HG02938 (cell line): ENCODE measurements around the gene PTPN11.
"Not testable (repeated sequence)": the region's sequence is repeated elsewhere in the genome, so short reads cannot be mapped to it uniquely, and the experiment has no call there.

Source experiments
- ATAC-seq: cut with Tn5 transposase; IDR thresholded peaks from one replicate; pipeline ENCODE4 v1.9.1; 2021; ENCODE audit warnings: mild to moderate bottlenecking, moderate library complexity; ENCODE audit not compliant: unreplicated experiment

The PTPN11 gene

DNA sequence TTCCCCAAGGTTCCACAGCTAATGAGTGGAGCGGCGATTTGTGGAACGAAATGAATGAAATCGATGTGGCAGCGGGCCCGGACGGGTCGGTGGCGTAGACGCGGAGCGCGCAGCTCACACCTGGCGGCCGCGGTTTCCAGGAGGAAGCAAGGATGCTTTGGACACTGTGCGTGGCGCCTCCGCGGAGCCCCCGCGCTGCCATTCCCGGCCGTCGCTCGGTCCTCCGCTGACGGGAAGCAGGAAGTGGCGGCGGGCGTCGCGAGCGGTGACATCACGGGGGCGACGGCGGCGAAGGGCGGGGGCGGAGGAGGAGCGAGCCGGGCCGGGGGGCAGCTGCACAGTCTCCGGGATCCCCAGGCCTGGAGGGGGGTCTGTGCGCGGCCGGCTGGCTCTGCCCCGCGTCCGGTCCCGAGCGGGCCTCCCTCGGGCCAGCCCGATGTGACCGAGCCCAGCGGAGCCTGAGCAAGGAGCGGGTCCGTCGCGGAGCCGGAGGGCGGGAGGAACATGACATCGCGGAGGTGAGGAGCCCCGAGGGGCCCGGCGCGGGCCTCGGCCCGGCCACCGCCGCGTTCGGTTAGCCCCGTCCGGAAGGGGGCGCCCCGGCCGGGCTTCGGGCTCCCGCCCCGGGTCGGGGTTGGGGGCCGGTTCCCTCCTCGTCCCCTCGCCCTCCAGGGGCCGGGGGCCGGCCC, at the start of gene PTPN11:
Gene PTPN11 (plus strand): TSS at position 340 of the 689 bp plus-strand sequence. CDS start 165 bp downstream, at position 505.
- peak; percentile 63 for ATAC-seq

DNA sequence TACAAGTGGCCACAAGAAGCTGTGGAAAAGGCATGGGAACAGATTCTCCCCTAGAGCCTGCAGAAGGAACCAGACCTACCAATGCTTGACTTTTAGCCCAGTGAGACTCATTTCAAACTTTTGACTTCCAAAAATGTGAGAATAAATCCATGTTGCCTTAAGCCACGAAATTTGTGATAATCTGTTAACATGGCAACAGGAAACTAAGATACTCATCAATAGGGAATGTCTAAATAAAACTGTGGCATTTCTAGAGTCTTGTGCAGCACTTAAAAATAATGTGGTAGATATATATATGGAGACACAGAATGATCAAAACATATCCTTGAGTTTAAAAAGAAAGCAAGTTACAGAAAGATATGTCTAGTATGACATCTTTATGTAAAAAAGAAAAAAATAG, 48.5 kb upstream of the PTPN11 start:
- ATAC-seq, result no peak

DNA sequence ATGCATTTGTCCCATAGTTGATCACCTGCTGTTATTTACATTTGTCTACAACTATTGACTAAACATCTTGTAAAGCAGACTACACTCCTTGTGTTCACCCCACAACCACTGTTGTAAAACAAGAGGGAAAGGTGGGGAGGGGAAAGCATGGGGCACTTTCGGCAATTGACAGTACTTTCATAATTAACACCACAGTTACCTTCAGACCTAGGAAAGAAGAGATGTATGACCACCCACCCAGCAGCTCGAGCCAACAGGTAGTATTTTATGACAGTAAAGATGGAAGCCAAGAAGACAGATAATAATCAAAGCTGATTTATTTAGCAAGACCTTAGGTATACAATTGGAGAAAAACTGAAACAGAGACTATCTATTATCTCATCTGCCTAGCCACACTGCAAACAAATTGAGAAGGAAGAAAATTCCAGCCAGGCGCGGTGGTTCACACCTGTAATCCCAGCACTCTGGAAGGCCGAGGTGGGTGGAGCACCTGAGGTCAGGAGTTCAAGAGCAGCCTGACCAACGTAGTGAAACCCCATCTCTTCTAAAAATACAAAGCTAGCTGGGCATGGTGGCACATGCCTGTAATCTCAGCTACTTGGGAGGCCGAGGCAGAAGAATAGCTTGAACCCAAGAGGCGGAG, 47.8 kb upstream of the PTPN11 start:
- ATAC-seq, result no peak

DNA sequence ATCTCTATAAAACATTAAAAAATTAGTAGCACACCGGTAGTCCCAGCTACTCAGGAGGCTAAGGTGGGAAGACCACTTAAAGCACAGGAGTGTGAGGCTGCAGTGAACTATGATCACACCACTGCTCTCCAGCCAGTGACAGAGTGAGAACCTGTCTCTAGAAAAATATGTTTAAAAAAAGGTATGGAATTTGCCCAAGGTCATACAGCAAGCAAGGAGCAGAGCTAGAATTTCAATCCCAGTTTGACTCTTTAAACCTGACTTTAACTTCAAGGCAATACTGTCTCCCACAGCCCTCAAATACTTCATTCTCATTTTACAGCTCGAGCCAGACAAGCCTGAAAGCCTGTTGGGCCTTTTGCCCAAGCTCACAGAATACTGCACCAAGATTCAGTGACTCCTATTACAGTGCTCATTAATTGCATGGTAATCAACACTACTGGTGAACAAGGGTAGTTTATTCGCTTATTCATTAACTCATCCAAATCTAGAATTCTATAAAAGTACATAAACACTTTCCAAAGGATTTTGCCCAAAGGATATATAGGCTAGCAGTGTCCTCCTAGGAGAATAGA, 44.5 kb upstream of the PTPN11 start:
- ATAC-seq, result no peak

DNA sequence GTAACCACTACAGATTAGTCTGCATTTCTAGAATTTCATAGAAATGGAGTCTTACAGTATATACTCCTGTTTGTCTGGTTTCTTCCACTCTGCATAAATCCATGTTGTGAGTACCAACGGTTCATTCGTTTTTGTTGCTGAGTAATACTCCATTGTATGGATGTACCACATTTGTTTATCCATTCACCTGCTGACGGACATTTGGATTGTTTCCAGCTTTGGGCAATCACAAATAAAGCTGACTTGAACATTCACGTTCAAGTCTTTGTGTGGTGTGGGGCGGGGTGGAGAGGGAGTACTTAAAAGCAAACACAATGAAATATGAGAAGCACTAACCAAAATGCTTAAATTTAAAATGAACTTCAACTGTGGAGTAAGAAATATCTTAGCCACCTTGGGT, 43.6 kb upstream of the PTPN11 start:
- no peak for ATAC-seq

DNA sequence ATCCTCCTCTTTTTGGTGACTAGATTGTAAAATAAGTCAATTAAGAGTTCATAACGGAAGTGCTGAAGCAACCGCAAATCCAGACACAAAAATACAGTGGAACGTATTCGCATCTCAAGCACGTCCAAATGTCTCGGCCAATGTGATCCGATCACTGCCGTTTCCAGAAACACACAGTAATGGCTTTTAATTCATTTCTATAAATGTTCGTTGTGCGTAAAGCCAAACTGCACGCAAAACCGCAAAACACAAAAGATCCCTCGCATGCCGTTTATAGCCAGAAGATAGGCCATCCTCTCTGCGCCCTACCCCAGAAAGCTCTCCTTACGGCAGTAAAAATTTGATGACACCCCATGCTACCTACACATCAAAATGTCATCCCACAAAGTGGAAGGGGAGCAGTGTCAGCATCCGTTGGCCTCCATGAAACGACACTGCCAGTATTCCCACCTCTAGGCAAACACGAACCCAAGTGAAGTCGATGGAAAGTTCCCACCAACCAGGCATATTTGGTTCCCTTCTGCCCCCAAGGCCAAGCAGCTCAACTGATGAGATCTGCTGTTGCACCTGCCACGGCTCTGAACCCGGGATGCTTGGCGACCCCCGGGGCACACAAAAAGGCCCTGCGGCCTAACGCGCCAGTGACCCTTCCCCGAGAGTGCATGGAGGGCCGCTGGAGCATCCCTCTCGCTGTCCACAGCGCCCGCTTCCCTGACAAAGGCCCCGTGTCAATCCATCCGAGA, 37.9 kb upstream of the PTPN11 start:
- no peak for ATAC-seq

DNA sequence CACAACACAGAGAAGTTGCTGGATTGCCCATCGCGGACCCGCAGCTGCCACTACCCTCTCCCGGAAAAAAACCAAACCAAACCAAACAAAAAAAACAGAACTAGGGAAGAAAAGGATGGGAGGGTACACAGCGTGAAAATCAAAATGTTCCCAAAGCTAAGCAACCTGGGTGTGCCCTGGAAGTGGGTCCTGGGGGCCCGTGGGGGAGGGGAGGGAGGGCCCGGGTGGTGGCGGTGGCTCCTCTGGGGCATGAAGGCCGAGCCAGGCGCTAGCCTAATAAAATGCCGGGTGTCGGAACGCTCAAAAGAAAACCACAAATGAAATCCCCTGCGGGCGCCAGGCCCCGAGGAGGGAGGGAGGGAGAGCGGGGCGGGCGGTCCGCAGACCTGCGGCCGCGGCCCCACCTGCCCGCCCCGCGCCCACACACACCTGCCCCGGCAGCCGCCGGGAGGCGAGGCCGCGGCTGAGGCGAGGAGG, 37.3 kb upstream of the PTPN11 start:
- peak; percentile 44 for ATAC-seq

DNA sequence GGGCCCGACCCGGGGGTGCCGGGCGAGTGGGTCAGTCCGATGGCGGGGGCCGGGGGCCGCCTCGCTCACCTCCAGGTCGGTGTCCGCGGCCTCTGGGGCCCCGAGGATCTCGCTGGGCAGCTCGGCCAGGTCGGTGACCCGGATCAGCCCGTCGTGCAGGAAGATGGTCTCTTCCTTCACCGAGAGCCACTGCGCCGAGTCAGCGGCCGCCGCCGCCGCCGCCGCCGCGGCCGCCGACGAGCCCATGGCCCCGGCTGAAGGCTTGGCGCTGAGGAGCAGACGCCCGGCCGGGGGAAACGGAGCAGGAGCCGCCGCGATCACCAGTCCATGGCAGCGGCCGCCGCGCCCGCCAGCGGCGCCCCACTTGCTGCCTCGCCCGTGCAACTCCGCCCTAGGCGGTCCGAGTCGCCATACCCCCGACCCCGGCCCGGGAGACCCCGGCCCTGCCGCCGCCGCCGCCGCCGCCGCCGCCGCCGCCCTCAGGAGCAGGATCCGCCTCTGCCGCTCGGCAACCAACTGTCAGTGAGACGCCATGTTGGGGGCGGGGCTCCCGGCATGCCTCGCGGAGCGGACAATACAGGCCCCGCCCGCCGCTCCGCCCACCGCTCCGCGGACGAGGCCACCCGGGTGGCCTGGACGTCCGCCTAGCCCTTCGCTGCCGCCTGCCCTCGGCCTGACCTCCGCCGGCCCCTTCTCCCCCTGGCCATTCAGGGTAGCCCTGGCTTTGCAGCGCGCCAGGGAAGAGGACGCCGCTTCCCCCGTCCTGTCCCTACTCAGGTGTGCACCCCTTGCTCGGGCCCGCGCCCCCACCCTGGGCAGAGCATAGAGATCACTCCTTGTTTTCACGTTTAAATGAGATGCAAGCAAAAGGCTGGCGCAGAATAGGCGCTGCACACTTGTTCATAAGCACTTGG, 36.6 kb upstream of the PTPN11 start, which contains the start of gene HECTD4:
Gene HECTD4 (minus strand): TSS at position 549 of the 914 bp plus-strand sequence. CDS start 303 bp downstream, at position 246.
- ATAC-seq, result peak; percentile 88

DNA sequence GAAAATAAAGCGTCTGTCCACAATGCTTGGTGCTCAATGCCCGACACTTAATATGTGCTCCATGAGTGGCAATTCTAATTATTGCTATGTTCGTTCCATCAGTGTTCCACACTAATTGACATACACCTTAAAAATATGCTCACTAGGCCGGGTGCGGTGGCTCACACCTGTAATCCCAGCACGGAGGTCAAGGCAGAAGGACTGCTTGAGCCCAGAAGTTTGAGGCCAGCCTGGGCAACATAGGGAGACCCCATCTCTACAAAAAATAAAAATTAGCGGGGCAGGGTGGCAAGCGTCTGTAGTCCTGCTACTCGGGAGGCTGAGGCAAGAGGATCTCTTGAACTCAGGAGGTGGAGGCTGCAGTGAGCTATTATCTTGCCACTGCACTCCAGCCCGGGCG, 35.9 kb upstream of the PTPN11 start:
- no peak for ATAC-seq

DNA sequence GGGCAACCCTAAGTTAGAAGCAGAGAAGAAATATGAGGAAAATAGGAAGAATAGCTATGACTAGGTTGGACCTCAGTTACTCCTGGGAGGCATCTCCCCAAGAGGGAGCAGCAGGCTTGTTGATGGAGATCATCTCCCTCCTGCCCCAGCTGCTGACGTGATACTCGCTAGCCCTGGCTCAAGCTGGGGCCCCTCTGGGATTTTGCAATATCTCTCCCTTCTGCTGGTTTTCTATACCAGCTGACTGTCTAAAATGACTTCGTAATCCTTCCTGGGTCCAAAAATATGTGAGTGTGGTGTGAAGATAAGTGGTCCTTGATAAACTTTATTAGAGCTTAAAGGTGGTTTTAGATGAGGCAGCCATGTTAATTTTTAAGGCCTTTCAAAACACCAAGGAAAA, 32.0 kb upstream of the PTPN11 start:
- no peak for ATAC-seq

DNA sequence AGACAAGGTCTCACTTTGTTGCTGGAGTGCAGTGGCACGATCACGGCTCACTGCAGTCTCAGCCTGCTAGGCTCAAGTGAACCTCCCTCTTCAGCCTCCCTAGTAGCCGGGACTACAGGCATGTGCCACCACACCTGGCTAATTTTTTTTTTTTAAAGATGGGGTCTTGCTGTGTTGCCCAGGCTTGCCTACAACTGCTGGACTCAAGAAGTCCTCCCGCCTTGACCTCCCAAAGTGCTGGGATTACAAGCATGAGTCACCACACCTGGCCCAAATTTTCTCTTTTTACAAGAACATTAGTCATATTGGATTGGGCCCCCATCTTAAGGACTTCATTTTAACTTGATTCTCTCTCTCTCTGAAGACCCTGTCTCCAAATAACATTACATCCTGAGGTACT, 29.5 kb upstream of the PTPN11 start:
- no peak for ATAC-seq

DNA sequence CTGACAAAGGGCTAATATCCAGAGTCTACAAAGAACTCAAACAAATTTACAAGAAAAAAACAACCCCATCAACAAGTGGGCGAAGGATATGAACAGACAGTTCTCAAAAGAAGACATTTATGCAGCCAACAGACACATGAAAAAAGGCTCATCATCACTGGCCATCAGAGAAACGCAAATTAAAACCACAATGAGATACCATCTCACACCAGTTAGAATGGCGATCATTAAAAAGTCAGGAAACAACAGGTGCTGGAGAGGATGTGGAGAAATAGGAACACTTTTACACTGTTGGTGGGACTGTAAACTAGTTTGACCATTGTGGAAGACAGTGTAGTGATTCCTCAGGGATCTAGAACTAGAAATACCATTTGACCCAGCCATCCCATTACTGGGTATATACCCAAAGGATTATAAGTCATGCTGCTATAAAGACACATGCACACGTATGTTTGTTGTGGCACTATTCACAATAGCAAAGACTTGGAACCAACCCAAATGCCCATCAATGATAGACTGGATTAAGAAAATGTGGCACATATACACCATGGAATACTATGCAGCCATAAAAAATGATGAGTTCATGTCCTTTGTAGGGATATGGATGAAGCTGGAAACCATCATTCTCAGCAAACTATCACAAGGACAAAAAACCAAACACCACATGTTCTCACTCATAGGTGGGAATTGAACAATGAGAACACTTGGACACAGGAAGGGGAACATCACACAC, 28.7 kb upstream of the PTPN11 start:
- ATAC-seq, result not testable (repeated sequence)

DNA sequence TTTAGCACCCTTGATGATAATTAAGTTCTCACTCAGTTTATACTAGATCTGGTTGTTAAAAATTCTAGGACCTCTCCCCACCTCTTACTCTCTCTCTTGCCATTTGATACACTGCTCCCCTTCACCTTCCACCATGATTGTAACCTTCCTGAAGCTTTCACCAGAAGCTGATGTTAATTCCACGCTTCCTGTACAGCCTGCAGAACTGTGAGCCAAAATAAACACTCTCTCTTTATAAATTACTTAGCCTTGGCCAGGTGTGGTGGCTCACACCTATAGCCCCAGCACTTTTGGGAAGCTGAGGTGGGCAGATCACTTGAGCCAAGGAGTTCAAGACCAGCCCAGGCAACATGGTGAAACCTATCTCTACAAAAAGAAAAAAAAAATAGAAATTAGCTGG, 25.4 kb upstream of the PTPN11 start:
- no peak for ATAC-seq

DNA sequence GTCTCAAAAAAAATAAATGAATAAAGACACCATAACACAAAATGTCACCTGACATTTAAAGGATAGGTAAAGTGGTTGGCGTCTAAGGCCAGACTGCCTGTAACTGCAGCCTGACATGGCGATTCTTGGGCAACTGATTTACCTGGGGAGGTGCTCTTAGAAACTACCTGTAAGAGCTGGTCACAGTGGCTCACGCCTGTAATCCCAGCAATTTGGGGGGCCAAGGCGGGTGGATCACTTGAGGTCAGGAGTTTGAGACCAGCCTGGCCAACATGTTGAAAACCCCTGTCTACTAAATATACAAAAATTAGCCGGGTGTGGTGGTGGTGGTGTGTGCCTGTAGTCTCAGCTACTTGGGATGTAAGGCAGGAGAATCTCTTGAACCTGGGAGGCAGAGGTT, 17.7 kb upstream of the PTPN11 start:
- no peak for ATAC-seq

DNA sequence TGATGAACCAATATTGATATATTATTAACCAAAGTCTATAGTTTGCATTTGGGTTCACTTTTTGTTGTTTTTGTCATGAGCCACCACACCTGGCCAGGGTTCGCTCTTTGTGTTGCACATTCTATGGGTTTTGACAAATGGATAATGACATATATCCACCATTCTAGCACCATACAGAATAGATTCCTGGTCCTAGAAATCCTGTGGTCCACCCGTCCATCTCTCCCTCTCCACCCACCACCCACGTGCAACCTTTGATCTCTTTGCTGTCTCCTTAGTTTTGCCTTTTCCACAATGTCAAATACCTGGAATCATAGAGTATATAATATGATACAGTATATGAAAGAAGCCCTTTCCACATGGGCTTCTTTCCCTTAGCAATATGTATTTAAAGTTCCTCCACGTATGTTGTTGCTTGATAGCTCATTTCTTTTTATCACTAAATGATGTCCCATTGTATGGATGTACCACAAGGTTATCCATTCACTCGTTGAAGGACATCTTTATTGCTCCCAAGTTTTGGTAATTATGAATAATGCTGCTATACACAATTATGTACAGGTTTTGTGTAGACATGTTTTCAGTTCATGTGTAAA, 16.7 kb upstream of the PTPN11 start:
- ATAC-seq, result no peak

DNA sequence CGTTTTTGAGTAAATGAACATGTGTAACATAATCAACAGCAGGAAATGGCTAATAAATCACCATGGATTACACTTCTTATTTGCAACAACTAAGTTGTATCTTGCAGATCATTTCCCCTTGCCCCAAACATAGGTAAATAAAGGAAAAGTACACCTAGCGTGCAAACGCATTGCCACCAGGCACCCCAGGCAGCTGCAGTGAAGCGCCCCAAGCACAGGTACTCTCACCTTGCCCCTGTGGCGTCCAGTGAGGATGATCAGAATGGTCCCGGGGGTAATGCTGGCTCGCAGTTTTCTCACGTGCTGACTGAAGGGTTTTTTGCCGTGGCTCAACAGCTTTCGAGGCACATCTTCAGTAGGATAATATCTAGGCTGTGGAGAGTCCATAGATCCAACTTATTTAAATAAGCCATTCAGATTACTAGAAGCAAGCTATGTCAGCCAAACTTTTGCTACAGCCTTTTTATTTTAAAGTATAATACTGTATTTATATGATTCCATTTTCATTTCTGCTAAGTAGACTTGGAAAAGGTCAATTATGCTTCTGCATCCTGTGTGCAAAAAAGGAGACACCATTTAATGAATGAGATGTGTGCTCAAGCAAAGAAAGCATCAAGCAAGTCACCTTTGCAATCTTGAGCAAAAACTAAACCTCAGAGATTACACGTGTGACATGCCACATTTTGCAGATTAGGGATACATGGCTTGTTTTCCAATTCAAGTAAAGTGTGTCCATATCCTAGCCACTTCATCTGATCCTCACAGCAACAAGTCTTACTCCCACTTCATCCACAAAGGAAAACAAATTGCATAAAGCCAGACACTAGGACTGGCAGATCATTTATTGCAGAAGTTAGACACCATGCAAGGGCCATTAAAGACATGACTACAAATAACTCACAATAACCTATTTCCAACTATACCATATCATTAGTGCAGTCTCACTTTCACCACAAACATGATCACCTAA, 11.9 kb upstream of the PTPN11 start:
- ATAC-seq, result no peak

DNA sequence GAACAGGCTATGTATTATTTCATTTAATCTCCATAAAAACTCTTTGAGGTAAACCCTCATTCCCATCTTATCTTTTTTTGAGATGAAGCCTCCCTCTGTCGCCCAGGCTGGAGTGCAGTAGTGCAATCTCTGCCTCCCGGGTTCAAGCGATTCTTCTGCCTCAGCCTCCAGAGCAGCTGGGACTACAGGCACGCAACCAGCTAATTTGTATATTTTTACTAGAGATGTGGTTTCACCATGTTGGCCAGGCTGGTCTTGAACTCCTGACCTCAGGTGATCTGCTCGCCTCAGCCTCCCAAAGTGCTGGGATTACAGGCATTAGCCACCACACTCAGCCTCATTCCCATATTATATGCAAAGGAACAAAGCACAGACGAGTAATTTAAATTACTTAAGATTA, 11.1 kb upstream of the PTPN11 start:
- ATAC-seq, result not testable (repeated sequence)

DNA sequence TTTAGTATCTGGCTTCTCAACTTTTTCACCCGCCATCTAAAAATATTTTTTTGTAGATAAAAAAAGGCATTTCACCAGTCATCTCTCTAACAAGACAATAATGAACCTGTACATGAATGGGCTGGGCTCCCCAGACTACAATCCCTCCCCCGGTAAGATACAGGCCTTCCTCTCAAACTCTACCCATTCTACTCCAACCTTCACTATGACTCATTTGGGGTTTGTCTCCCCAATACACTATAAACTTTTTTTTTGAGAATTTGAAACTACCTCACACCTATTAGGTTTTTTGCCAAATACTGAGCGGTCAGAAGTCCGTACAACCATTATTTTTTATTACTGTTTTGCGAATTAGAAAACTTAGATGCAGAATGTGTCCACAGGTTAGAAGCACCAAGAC, 10.1 kb upstream of the PTPN11 start:
- ATAC-seq, result no peak
